SU-DHL-6 (cell line): Measurements from ENCODE around the gene FAAH.

ENCODE experiments used
- EZH2phosphoT487 ChIP-seq: fragments of 200-600 bp; sonication (generic), shearing (Covaris generic); conservative IDR thresholded peaks from 2 replicates; pipeline ENCODE4 v1.6.1; 2018; ENCODE audit warnings: mild to moderate bottlenecking, antibody characterized with exemption, low read length, moderate library complexity, mixed read lengths
- TF ChIP-seq, protein P1 (sequence below): fragments of 200-600 bp; sonication (generic); IDR thresholded peaks from one replicate; pipeline ENCODE4 v1.5.1; 2017; ENCODE audit warnings: antibody characterized with exemption, mild to moderate bottlenecking, low read length, moderate library complexity; ENCODE audit not compliant: insufficient read depth, poor library complexity, severe bottlenecking

DNA sequence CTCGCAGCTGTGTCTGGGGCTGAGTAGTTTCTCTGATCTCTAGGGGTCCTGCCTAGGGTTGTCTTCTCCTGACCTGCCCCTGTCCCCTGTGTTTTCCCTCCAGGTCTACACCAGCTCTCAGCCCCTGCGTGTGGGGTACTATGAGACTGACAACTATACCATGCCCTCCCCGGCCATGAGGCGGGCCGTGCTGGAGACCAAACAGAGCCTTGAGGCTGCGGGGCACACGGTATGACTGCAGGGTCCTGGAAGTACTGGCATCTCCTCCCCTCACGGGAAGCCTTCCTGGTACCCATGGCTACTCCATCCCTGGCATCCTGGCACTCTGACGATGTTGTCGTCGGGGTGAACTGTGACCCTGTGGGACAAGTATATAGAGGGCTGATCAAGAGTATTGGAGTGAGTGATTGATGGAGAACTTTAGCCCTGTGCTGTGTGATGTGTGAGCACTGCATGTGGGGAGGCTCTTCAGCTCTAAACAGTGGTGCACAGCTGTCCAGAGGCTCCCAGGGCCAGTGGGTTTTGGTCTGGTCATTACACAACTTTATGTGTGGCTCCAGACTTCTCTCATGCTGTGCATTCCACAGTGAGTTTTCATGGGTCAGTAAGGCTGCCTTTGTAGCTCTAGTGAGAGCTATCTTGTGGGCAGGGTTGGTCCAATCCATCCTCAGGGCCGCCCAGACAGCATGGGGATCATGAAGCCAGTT lies 14.4 kb downstream of the FAAH start:
- TF ChIP-seq, protein P1, sequence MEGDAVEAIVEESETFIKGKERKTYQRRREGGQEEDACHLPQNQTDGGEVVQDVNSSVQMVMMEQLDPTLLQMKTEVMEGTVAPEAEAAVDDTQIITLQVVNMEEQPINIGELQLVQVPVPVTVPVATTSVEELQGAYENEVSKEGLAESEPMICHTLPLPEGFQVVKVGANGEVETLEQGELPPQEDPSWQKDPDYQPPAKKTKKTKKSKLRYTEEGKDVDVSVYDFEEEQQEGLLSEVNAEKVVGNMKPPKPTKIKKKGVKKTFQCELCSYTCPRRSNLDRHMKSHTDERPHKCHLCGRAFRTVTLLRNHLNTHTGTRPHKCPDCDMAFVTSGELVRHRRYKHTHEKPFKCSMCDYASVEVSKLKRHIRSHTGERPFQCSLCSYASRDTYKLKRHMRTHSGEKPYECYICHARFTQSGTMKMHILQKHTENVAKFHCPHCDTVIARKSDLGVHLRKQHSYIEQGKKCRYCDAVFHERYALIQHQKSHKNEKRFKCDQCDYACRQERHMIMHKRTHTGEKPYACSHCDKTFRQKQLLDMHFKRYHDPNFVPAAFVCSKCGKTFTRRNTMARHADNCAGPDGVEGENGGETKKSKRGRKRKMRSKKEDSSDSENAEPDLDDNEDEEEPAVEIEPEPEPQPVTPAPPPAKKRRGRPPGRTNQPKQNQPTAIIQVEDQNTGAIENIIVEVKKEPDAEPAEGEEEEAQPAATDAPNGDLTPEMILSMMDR = no peak
- TF ChIP-seq EZH2phosphoT487 = no peak
